Hypothalamus (tissue), 51 donors: ENCODE results near the gene CDKL1.
"Not testable (repeated sequence)": the region's sequence is repeated elsewhere in the genome, so short reads cannot be mapped to it uniquely, and the experiment has no call there.

Source experiments
- DNase-seq, 51 donors: peaks; one replicate each; lab custom pipeline; 2025; lab: John Stamatoyannopoulos, UW

CDKL1 gene

DNA sequence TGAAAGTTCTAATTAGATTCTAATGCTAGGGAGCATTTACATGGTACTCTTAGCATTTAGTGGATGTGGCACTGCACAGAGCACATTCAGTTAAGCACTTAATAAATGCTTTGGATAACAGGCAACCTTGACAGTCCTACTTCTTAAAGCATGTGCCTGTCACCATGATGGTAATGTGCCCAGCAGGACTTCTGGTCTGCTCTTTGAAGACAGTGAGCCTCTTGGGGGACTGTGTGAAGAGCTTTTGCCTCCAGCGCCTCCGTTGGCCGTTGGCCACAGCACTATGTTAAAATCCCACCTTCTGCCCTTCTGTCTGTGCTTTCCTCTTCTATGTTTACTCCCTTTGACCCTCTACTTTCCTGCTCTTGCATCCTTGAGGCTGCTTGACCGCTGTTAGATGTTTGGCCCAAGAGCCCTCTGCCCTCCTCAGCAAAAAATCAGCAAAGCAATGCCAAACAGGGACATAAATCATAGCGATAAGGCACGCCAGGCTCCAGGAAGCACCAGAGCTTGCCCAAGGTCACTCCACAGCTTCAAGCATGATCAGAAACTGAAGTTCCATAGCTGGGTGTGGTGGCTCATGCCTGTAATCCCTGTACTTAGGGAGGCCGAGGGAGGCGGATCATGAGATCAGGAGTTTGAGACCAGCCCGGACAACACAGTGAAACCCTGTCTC lies 8.3 kb downstream of the CDKL1 start:
- DNase-seq: no peak

DNA sequence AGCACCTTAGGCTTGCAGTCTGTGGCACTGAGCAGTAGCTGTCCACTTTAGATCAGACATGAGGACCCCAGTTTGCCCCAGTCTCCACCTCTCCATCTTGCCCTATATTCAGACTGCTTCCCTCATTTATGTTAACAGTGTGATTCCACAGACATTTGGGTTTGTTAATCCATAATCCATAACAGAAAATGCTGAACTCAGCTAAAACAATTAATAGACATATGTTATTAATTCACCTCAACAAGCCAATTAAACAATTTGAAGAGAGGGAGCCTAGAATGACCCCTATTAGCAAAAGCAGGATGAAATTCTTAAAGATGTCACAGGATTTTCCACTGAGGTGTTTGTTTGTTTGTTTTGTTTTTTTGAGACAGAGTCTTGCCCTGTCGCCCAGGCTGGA lies 9.1 kb downstream of the CDKL1 start:
- DNase-seq: no peak

DNA sequence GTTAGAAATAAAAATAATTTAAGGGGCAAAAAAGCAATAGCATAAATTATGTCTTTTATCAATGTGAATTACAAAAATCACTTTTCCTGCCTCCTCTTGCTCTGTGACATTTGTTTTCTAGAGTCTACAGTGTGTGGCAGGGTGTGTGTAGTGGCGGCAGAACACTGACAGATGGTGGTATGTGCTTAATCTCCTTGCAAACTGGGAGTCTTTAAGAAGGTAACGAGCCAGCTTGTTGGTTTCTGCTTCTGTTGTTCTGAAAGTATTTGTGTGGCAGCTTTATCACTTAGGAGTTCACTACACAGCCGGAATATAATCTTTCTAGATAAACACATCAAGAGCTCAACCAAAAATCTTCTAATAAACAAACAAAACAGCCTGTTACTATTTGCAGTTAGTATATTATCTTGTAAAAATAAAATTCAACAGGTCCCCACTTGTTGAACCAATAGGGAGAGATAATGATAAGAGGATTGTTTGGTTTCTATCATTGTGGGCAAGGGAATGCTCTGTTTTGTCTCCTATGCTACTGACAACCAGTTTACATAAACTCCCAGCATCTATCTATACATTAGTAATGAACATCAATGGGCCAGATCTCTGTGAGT lies 13.0 kb downstream of the CDKL1 start:
- DNase-seq: no peak

DNA sequence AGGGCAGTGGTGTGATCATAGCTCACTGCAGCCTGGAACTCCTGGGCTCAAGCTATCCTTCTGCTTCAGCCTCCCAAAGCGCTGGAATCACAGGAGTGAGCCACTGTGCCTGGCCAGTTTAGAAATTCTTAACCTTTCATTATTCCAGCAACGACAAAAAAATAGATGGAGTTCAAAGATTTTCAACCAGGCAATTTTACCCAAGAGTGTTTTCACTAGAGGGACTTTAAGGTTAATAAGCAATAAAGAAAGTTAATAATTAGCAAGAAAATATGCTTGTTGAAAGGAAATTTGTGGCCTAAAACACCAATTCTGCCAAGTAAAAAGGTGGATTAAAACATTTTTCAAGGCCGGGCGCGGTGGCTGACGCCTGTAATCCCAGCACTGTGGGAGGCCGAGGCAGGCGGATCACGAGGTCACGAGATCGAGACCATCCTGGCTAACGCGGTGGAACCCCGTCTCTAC lies 14.8 kb downstream of the CDKL1 start:
- no peak for DNase-seq

DNA sequence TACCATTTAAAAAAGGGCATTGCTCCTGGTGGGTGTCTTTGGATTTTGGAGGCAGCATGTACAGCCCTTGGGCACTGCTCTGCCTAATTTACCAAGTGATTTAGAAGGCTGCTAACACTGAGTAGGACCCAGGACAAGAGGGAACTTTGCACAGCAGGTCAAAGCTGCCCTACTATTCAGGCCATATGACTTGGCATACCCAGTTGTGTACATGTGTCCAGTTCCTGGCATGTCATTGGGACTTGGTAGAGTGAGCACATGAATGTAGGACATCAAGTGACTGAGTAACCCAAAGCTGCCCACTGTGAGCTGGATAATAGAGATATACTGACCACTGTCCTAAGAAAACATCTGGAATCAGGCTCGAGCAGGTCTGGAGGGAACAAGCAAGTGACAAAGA lies 15.7 kb downstream of the CDKL1 start:
- DNase-seq: no peak

DNA sequence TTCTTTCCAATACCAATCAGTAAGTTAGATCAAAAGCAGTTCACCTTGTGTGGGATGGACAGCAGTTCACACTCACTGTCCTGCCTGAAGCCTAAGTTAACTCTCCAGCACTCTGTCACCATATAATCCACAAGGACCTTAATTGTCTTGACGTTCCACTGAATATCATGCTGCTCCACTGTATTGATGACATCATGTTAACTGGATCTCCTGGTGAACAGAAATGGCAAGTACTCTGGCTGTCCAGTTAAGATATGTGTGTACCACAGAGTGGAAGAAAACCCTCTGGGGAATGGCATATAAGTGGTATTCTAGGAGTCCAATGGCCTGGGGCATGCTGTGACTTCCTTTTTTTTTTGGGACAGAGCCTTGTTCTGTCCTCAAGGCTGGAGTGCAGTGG lies 16.2 kb downstream of the CDKL1 start:
- DNase-seq: no peak

DNA sequence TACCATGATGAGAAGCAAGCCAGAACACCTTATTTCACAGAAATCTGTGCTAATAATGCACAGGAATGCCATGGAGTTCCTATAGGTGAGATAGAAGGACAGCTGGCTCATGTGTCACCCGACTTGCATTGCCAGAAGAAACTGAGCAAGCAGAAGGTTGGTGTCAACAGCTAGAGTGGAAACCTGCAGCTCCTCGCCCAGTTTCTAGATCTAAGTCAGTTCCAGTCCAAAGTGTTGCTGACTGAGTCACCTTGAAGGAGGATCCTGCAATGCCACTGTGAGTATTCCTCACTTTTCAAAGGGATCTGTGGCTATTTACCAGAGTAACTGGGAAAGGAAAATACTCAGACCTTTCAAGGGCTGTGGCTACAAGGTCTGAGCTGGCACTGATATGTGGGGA lies 17.1 kb downstream of the CDKL1 start:
- DNase-seq: no peak

DNA sequence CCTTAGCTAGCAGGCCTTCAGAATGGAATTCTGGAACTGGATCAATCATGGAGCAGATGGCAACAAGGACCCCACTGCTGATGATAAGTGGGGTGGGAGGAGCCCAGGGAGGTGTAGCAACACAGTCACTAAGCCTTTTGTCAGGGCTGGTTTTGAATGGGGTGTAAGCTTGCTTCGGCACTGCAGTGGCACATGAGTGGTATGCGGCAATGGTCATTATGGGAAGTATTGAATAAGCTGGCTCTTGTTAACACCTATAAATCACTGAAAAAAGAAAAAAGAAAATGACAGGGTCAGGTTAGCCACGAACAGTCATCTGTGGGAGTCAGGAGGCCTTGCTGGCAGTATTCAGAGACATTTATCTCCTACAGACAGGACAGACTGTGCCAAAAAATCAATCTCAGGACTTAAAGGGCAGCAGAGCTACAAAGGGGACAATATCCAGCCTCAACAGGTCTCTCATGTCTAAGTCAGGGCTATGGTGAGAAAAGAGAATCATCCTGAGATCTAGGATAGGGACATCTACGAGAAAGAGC lies 19.1 kb downstream of the CDKL1 start:
- DNase-seq: no peak

DNA sequence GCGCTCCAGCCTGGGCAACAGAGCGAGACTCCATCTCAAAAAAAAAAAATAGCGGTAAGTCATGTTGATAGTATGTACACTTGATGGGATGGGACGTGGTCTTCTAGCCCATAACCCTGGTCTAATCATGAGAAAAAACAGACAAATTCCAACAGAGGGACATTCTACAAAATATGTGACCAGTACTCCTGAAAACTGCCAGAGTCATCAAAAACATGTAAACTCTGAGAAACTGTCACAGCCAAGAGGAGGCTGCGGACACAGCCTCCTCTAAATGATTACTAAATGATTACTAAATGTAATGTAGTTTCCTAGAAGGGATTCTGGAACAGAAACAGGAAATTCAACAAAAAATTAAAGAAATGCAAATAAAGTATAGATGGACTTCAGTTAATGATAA lies 20.9 kb downstream of the CDKL1 start:
- DNase-seq: no peak

DNA sequence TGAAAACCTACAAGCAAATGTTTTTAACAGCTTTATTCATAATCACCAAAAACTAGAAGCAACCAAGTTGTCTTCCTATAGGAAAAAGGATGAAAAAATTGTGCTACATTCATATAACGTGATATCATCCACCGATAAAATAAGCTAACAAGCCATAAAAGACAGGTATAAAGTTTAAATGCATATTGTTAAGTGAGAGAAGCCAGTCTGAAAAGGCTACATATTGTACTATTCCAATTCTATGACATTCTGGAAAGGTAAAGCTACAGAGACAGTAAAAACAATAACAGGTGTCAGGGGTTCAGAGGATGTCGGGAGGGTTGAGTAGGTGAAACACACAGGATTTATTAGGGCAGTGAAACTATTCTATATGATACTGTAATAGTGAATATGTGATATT lies 22.7 kb downstream of the CDKL1 start:
- DNase-seq: no peak

DNA sequence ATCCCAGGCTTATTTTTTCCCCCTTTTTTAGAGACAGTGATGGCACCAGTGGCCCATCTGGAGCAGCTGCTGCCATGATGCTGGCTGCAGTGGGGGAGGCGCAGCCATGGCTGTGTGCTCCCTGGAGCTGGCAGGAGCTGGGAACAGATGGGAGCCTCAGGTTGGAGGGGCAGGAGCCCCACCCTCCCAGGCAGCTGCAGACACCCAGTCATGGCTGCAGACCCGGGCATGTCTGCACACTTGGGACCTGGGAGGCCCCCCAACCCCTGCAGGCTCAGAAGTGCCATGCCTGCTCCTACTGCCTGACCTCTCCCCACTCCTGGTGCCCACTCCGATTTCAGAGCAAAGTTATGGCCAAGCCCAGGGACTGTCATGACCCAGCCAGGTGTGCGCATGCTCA lies 25.1 kb downstream of the CDKL1 start:
- DNase-seq: no peak

DNA sequence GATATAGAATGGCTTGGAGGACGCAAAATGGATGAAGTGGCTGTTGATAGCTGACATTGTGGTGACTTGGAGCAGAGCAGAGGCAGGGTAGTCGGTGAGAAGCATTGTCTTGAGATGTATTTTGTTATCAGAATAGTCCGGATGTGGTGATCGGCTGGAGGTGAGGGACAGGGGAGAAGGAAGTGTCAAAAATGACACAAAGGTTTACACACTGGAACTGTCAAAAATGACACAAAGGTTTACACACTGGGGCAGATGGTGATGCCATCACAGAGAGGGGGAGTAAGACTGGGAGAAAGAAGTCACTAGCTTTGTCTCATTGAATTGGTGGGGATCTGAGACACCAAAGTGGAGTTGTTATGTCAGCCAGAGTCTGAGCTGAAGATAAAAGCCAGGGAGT lies 30.1 kb downstream of the CDKL1 start:
- DNase-seq: no peak

DNA sequence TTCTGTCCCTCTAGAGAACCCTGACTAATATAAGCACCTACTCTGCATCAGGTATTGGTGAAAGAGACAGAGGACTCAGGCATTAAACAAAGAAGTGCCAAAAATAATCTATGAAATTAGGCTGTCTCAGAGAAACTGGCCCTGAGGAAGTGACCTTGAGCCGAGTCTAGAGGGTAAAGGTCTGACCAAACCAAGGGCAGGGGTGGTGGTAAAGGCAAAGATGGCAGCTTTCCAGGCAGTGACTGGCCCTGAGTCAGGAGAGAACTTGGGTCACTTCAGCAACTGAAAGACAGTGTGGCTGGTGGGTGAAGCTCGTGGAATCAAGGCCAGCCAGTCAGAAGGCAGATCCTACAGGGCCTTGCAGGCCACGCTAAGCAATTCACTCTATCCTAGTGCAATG lies 30.6 kb downstream of the CDKL1 start:
- DNase-seq: no peak

DNA sequence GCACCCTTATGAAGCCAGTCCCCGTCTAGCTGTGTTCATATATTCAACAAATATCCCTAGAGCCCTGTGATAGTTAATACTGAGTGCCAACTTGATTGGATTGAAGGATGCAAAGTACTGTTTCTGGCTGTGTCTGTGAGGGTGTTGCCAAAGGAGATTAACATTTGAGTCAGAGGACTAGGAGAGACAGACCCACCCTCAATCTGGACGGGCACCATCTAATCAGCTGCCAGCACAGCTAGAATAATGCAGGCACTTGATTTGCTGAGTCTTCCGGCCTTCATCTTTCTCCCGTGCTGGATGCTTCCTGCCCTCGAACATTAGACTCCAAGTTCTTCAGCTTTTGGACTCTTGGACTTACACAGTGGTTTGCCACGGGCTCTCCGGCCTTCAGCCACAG lies 31.1 kb downstream of the CDKL1 start:
- DNase-seq: not testable (repeated sequence)

DNA sequence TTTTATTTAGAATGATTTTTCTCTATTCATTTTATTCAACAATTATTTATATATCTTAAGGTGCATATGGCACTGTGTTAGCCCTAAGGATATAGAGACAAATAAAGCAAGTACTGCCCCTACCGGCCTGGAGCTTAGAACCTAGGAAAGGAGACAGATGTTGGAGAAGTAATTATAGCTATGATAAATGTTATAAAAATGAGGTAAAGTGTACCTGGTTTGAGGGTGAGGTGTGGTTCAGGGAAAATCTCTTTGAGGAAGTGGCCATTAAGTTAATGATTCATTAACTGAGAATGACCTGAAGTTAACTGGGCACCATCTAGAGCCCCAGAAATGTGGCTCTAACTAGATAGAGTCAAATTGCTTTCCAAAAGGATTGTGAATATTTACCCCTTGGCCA lies 31.9 kb downstream of the CDKL1 start:
- no peak for DNase-seq

DNA sequence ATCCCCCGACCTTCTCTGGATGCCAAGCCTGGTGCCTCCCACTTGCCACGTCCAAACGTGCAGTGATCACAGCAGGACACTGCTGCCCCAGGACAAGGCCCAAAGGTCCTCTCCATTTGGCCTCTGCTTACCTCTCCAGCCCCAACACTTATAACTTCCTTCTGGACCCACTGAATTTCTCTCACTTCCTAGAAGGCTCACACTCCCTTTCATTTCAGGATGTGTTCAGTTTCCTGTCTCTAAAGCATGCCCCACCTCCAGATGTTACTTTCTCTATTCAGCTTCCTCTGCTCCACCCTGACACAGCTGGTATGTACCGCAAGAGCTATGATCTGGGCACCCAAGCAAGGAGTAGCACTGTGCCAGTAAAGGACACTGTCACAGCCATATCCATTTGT lies 33.0 kb downstream of the CDKL1 start:
- DNase-seq: no peak

DNA sequence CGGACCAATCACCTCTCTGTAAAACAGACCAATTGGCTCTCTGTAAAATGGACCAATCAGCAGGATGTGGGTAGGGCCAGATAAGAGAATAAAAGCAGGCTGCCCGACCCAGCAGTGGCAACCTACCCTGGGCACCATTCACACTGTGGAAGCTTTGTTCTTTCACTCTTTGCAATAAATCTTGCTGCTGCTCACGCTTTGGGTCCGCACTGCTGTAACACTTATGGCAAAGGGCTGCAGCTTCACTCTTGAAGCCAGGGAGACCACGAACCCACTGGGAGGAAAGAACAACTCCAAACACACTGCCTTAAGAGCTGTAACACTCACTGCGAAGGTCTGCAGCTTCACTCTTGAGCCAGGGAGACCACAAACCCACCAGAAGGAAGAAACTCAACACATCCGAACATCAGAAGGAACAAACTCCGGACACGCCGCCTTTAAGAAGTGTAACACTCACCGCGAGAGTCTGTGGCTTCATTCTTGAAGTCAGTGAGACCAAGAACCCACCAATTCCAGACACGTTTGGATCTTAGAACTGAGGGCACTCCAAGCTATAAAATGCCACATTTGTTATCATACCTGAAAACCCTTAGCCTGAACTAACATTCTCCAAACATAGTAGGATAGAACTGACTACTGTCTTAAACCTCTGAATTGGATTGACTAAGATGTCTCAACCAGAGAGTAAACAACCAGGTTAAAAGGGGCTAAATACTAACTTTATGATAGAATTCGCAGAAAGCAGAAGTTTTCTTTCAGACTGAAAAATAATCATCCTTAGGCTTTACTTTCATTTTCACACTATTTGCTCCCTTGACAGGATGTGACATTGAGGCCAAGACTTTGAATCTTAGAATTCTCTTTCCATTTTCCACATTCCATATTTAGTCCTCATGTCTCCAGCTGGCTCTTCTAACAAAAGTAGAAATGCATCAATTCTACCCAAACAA lies 33.6 kb downstream of the CDKL1 start:
- DNase-seq: no peak

DNA sequence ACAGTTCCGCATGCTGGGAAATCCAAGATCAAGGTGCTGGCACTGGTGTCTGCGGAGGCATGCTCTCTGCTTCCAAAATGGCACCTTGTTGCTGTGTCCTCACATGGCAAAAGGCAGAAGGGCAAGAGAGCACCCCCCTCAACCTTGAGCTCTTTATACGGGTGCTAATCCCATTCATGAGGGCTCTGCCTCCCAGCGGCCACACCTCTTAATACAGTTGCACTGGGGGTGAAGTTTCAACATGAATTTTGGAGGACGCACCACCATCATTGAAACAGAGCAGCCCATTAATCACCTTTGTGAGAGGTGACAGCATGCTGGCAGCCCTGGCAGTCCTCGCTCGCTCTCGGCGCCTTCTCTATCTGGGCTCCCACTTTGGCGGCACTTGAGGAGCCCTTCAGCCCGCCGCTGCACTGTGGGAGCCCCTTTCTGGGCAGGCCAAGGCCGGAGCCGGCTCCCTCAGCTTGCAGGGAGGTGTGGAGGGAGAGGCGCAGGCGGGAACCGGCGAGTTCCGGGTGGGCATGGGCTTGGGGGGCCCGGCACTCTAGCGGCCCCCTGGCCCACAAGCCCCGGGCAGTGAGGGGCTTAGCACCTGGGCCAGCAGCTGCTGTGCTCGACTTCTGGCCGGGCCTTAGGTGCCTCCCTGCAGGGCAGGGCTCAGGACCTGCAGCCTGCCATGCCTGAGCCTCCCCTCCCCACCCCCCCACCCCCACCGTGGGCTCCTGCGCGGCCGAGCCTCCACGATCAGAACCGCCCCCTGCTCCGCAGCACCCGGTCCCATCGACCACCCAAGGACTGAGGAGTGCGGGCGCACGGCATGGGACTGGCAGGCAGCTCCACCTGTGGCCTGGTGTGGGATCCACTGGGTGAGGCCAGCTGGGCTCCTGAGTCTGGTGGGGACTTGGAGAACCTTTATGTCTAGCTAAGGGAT lies 34.9 kb downstream of the CDKL1 start:
- not testable (repeated sequence) for DNase-seq

DNA sequence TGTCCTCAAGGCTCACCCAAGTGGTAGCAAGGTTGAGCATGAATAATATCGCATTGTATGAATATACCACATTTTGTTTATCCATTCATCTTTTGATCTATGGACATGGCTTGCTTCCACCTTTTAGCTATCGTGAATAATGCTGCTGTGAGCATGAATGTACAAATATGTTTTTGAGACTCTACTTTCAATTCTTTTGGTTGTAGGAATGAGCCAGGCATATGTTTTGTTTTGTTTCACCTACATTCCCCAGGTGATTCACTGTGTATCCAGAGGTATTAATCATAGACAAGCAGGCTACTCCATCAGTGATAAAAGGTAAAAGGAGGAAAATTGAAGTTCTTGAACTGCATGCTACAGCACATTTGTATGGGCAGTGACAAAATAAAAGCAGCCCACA lies 35.8 kb downstream of the CDKL1 start:
- DNase-seq: no peak

DNA sequence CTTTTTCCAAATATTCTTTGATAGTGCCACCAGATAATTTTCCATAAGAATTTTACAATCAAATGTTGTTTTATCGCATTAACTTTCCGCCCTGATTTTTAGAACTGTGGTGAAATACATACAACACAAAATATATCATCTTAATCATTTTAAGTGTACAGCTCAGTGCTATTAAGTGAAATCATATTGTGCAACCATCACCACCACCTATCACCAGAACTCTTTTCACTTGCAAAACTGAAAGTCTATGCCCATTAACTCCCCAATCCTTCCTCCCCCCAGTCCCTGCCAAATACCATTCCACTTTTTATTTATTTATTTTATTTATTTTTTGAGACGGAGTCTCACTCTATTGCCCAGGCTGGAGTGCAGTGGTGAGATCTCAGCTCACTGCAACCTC lies 36.6 kb downstream of the CDKL1 start:
- DNase-seq: no peak
